ENCODE data around the gene ERGIC1.
"Not testable (repeated sequence)": the region's sequence is repeated elsewhere in the genome, so short reads cannot be mapped to it uniquely, and the experiment has no call there.

ERGIC1 gene

GRCh38 chr5:172847584-172847983, 13.5 kb downstream of the ERGIC1 start:
- not testable (repeated sequence) for DNase-seq (ENCODE audit: low spot score)

GRCh38 chr5:172848419-172848818, 14.4 kb downstream of the ERGIC1 start:
- DNase-seq (ENCODE audit: low spot score) = no peak

GRCh38 chr5:172849606-172850453, 15.8 kb downstream of the ERGIC1 start:
- DNase-seq (ENCODE audit: low spot score) = no peak

- no peak for DNase-seq (ENCODE audit: low spot score)
These were observed 16.4 kb downstream of the ERGIC1 start for GRCh38 chr5:172850454-172850797.

- DNase-seq (ENCODE audit: low spot score) = not testable (repeated sequence)
These were observed 17.2 kb downstream of the ERGIC1 start for GRCh38 chr5:172851254-172851653.

- DNase-seq (ENCODE audit: low spot score) = no peak
These were observed 18.7 kb downstream of the ERGIC1 start for GRCh38 chr5:172852490-172853354.

GRCh38 chr5:172853355-172853975, 19.4 kb downstream of the ERGIC1 start:
- no peak for DNase-seq (ENCODE audit: low spot score)

GRCh38 chr5:172854451-172854871, 20.4 kb downstream of the ERGIC1 start:
- DNase-seq (ENCODE audit: low spot score) = no peak

- no peak for DNase-seq (ENCODE audit: low spot score)
These were observed 20.9 kb downstream of the ERGIC1 start for GRCh38 chr5:172854971-172855370.

- no peak for DNase-seq (ENCODE audit: low spot score)
These were observed 21.7 kb downstream of the ERGIC1 start for GRCh38 chr5:172855597-172856292.

GRCh38 chr5:172856336-172856735, 22.3 kb downstream of the ERGIC1 start:
- DNase-seq (ENCODE audit: low spot score) = no peak

GRCh38 chr5:172857982-172858381, 23.9 kb downstream of the ERGIC1 start:
- DNase-seq (ENCODE audit: low spot score) = no peak

GRCh38 chr5:172858511-172858989, 24.5 kb downstream of the ERGIC1 start:
- DNase-seq (ENCODE audit: low spot score) = peak; percentile 90

GRCh38 chr5:172858990-172859811, 25.1 kb downstream of the ERGIC1 start:
- DNase-seq (ENCODE audit: low spot score) = peak; percentile 59

GRCh38 chr5:172859966-172860365, 25.9 kb downstream of the ERGIC1 start:
- DNase-seq (ENCODE audit: low spot score) = no peak

- DNase-seq (ENCODE audit: low spot score) = no peak
These were observed 26.7 kb downstream of the ERGIC1 start for GRCh38 chr5:172860520-172861443.

GRCh38 chr5:172861461-172861860, 27.4 kb downstream of the ERGIC1 start:
- no peak for DNase-seq (ENCODE audit: low spot score)

- DNase-seq (ENCODE audit: low spot score) = no peak
These were observed 28.2 kb downstream of the ERGIC1 start for GRCh38 chr5:172862165-172862801.

GRCh38 chr5:172864171-172864570, 30.1 kb downstream of the ERGIC1 start:
- DNase-seq (ENCODE audit: low spot score) = not testable (repeated sequence)

Measured in HuH-7 (cell line).